Occipital lobe (tissue), 2 donors: Measurements from ENCODE around the gene BRI3. TPM values are rescaled to one million over a fixed set of nuclear protein-coding genes. Genes with fewer than 3 reads are reported as not detected.

ENCODE experiments used
- DNase-seq: peaks from one replicate; lab custom pipeline; 2025; lab: John Stamatoyannopoulos, UW
- total RNA-seq: library from RNA; depleted of rRNA; stranded (reverse); fragments of >200 nt; gene quantifications from one replicate; pipeline ENCODE4 v1.2.3, GENCODE V29; 2014

BRI3 gene
- 21.4 TPM for total RNA-seq

GRCh38 chr7:98280791-98281756 lies at the start of gene BRI3:
BRI3 (plus strand) TSS chr7:98281686; CDS start chr7:98281796, 110 bp downstream.
- peak; percentile 86 for DNase-seq

GRCh38 chr7:98232263-98232585 lies 49.3 kb upstream of the BRI3 start:
- DNase-seq: no peak

GRCh38 chr7:98232799-98233198 lies 48.7 kb upstream of the BRI3 start:
- no peak for DNase-seq

GRCh38 chr7:98233219-98234070 lies 48.0 kb upstream of the BRI3 start:
- no peak for DNase-seq

GRCh38 chr7:98234429-98235147 lies 46.9 kb upstream of the BRI3 start:
- DNase-seq: no peak

- DNase-seq: no peak
These were observed 45.6 kb upstream of the BRI3 start for GRCh38 chr7:98235901-98236300.

GRCh38 chr7:98236355-98237185 lies 44.9 kb upstream of the BRI3 start:
- DNase-seq: no peak

GRCh38 chr7:98238076-98238475 lies 43.4 kb upstream of the BRI3 start:
- no peak for DNase-seq

GRCh38 chr7:98238976-98239375 lies 42.5 kb upstream of the BRI3 start:
- no peak for DNase-seq

GRCh38 chr7:98240961-98241673 lies 40.4 kb upstream of the BRI3 start:
- no peak for DNase-seq

- DNase-seq: no peak
These were observed 39.7 kb upstream of the BRI3 start for GRCh38 chr7:98241674-98242241.

GRCh38 chr7:98242342-98242741 lies 39.1 kb upstream of the BRI3 start:
- DNase-seq: no peak

GRCh38 chr7:98242934-98243333 lies 38.6 kb upstream of the BRI3 start:
- no peak for DNase-seq

- no peak for DNase-seq
These were observed 36.6 kb upstream of the BRI3 start for GRCh38 chr7:98244871-98245270.

GRCh38 chr7:98248156-98248555 lies 33.3 kb upstream of the BRI3 start:
- no peak for DNase-seq

GRCh38 chr7:98249106-98249505 lies 32.4 kb upstream of the BRI3 start:
- no peak for DNase-seq

- no peak for DNase-seq
These were observed 30.7 kb upstream of the BRI3 start for GRCh38 chr7:98250789-98251188.

- no peak for DNase-seq
These were observed 30.3 kb upstream of the BRI3 start for GRCh38 chr7:98251231-98251600.

- peak; percentile 94 for DNase-seq
These were observed 29.7 kb upstream of the BRI3 start, which contains the start of gene TECPR1 for GRCh38 chr7:98251601-98252424. TECPR1 (minus strand) TSS chr7:98252232; CDS start chr7:98246146, 6,086 bp downstream.
